Gastroesophageal sphincter (tissue), 3 donors: Measurements from ENCODE around the gene PPM1N.

Source experiments
- CTCF ChIP-seq, 4 experiments: fragments of 200-600 bp in 2 of 4; fragments of 450-650 bp in 2 of 4; sonication (generic) in 1 of 4; IDR thresholded peaks; one replicate each; pipeline ENCODE4 v1.5.1; 2017 to 2019; ENCODE audit warnings: antibody characterized with exemption in 4 of 4, mild to moderate bottlenecking in 2 of 4, moderate library complexity in 2 of 4
- EP300 ChIP-seq: sonication (generic); formaldehyde crosslinking; IDR thresholded peaks from one replicate; pipeline ENCODE4 v1.6.1; 2017; ENCODE audit warnings: antibody characterized with exemption, mild to moderate bottlenecking
- POLR2A ChIP-seq, 2 donors: fragments of 450-650 bp; IDR thresholded peaks; one replicate each; pipeline ENCODE4 v1.6.1; 2017; ENCODE audit warnings: antibody characterized with exemption in 2 of 2, mild to moderate bottlenecking in 2 of 2, moderate library complexity in 1 of 2
- POLR2AphosphoS5 ChIP-seq: sonication (generic); formaldehyde crosslinking; IDR thresholded peaks from one replicate; pipeline ENCODE4 v1.6.1; 2017; ENCODE audit warnings: antibody characterized with exemption

GRCh38 chr19:45450012-45450333, 48.3 kb upstream of the PPM1N start:
- TF ChIP-seq CTCF (IDR thresholded peaks at IDR 0.05): no peak
- TF ChIP-seq POLR2A (IDR thresholded peaks at IDR 0.05): no peak
- no peak for TF ChIP-seq POLR2AphosphoS5
- no peak for TF ChIP-seq EP300
